GM21723 (cell line): ENCODE results near the gene ANKLE1.
A peak's percentile ranks its signal among the peaks of the same experiment; 100 is the strongest.

Experiments
- ATAC-seq: cut with Tn5 transposase; IDR thresholded peaks from one replicate; pipeline ENCODE4 v1.9.1; 2021; ENCODE audit warnings: mild to moderate bottlenecking, moderate library complexity; ENCODE audit not compliant: unreplicated experiment

The ANKLE1 gene

DNA sequence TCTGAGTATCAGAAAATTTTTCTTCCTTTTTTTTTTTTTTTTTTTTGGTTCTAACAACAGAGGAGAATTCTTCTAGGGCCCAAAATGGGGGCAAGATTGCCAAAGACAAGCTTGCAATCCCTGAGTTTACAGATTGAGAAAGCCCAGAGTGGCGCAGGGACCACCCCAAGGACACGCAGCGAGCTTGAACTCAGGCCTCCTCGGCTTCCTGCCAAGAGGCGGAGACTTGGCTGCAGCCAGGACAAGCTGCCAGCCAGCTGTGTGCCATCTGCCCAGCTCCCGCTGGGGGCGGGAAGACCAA is 23.5 kb downstream of the ANKLE1 start:
- ATAC-seq, result no peak

- peak; percentile 56 for ATAC-seq
Measured at GRCh38 chr19:17305517-17306284, 24.0 kb downstream of the ANKLE1 start, which contains the start of gene MRPL34. Gene MRPL34, plus strand, starts transcription at chr19:17305872. Its CDS starts 21 bp downstream, at chr19:17305893.

DNA sequence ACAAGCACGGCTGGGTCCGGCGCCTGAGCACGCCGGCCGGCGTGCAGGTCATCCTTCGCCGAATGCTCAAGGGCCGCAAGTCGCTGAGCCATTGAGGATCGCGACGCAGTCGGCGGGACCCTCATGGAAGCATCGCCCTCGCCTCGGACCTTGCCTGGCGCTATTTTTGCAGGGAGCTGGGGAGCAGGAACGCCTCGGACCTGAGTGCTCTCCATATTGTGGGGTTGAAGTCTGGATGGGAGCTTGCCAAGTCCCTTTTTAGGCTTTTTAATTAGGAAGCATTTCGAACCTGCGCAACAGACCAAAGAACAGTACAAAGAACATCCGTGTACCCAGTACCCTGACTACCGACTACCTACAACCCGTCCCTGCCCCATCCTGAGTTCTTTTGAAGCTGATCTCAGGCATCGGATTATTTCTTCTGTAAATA is 24.6 kb downstream of the ANKLE1 start:
- ATAC-seq, result no peak

- ATAC-seq, result no peak
Measured at GRCh38 chr19:17307876-17308377, 26.2 kb downstream of the ANKLE1 start.

GRCh38 chr19:17309198-17309964 is 27.7 kb downstream of the ANKLE1 start, which contains the start of gene DDA1:
Gene DDA1, plus strand, starts transcription at chr19:17309563. Its CDS starts 92 bp downstream, at chr19:17309655.
- peak; percentile 52 for ATAC-seq

DNA sequence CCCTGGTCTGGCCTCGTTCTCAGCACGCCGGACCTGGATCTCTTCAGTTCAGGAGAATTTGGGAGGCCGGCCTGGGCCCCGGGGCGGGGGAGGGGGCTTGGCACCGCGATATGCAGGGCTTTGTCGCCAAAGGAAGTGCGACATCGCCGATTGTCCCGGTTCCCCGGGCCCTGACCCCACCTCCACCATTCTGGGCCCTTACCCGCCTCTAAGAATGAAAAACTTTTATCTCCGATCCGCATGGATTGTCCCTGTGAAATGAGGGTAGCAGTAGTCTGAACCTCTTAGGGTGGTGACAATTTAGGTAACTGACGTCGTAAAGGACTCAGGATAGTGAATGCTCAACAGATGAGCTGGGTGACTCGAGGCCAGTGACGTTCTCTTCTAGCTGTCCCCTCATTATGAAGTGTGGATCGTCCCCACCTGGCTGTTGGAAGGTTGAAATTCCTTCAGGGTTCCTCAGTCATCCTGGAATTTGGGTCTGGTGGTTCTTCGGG is 28.3 kb downstream of the ANKLE1 start:
- ATAC-seq, result no peak

- ATAC-seq, result no peak
Measured at GRCh38 chr19:17311455-17312188, 29.9 kb downstream of the ANKLE1 start.

- ATAC-seq, result no peak
Measured at GRCh38 chr19:17312189-17313113, 30.8 kb downstream of the ANKLE1 start.

DNA sequence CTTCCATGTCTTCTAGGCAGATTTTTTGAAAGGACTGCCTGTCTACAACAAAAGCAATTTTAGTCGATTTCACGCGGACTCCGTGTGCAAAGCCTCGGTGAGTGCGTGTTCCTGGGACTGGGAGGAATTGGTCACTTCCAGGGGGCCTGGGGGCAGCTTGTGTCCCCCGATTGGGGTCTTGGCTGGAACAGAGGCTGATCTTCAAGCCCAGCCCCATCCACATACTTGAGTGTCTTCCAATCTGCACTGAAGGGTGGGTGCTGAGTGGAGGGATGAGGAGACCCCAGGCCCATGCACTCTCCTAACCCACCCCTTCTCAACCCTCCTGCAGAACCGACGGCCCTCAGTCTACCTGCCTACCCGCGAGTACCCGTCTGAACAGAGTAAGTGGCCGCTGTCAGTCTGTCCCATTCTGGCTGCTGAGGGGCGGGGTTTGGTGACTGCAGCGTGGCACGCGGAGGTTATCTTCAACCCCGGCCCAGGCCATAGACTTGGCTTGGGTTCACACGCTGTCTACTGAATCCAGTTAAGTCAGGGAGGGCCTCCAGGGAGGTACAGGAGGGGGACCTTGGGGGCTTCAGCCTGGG is 32.4 kb downstream of the ANKLE1 start:
- no peak for ATAC-seq

- no peak for ATAC-seq
Measured at GRCh38 chr19:17318966-17319365, 37.3 kb downstream of the ANKLE1 start.

GRCh38 chr19:17319473-17320238 is 38.0 kb downstream of the ANKLE1 start:
- ATAC-seq, result no peak

DNA sequence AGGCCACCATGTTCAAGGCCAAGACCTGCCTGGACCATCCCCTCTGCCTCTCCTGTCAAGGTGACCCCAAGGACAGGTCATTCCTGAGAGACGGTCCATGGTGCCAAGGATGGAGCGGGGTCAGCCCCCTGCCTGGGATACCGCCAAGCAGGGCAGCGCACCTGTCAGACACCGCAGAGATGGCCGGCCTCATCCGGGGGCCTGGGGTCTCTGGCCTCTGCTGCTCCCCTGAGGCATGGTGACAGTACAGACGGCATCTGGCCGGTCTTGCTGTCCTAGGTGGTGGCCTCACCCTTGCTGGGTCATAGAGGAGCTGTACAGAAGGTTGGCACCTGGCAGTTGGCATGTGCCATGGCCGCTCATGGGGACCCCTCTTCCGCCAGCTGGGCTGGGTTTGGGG is 38.7 kb downstream of the ANKLE1 start:
- ATAC-seq, result no peak

GRCh38 chr19:17321655-17322489 is 40.2 kb downstream of the ANKLE1 start:
- no peak for ATAC-seq

DNA sequence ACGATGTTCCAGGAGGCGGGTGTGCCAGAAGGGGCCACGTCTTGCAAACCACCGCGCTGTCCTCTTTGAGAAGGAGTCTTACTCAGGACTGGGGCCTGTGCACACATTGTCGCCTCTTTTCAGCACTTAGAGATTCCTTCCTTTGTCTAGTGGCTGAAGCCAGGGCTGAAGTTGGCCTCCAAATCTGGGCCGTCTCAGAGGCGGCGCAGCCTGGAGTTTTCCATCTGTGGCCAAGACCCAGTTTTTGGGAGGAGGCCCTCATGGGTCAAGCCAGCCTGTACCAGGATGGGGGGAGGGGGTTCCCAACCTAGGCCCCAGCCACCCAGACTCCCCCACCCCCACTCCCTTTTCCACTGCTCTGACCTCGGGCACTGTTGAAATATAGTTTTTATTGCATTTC is 41.2 kb downstream of the ANKLE1 start:
- ATAC-seq, result no peak

GRCh38 chr19:17323300-17323963 is 41.7 kb downstream of the ANKLE1 start:
- no peak for ATAC-seq

- no peak for ATAC-seq
Measured at GRCh38 chr19:17323964-17324332, 42.2 kb downstream of the ANKLE1 start.

DNA sequence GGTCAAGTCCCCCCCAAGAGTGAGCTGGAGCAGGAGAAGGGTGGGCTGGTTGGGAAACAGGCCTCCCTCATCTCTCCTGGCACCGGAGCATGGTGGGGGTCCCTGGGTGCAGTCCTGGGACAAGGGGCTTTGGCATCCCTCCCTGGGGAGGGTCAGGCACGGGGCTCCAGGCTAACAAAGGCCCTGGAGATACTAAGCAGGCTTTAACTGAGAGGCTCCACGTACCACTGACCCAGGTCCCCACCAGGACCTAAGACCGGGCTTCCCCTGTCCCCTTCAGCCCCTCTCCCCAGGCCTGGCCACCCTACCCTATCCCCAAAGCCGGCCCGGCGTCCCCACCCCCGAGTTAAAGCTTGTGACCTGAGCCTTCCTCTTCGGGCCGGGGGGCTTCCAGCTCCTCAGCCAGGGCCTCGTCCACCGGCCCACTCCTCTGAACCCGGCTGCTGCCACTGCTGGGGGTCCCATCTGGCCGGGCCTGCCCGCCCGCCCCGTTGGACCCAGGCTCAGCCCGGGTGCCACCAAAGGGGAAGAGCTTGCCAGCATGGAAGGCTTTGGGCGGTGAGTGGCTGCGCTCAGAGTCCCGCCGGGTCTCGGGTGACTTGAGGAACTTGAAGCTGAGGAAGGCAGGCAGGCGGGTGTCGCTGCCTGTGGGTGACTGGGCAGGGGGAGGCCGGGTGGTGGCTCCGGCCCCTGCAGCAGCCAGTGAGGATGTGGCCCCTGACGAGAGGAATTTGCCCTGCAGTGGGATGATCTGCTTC is 42.8 kb downstream of the ANKLE1 start:
- no peak for ATAC-seq
